ENCODE data around the gene BCKDK.
A peak's percentile ranks its signal among the peaks of the same experiment; 100 is the strongest.
"Not testable (repeated sequence)": the region's sequence is repeated elsewhere in the genome, so short reads cannot be mapped to it uniquely, and the experiment has no call there.

The BCKDK gene

DNA sequence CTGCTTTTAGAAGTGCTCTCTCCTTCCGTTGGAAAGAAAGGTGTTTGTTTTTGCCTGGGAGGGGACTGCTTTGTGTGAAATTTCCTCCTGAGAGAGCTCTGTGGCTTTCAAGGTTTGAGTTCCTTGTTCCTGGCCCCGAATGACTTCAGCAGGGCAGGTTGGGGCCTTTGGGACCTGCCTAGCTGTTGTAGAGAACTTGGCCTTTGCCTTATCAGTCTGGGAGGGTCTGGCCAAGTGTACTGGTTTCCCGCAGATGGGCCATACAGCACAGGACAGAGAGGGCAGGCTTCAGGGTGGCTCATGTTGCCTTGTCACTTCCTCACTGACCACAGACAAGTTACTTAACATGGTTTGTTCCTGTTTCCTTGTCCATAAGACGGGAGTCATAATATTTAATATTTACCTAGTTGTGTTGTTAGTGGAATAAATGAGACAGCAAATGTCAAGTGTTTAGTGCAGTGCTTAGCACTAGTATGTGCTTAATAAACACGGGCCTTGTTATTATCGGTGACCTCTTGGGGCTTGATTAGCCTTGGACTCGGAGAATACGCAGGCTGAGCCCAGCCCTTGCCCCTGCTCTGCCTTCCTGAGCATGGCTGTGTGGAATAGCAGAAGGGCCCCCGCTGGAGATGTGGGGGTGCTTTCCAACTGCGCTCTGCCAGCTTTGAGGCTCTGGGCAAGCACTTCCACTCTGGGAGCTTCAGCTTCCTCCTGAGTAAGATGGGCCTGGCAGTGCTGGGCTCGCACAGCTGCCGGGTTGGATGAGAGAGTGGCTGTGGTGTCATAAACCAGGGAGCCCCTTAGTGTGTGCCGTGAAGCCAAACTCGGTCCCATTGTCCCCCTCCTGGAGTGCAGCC, 20.8 kb downstream of the BCKDK start:
- DNase-seq: peak; percentile 83 to 92 (median 88)

DNA sequence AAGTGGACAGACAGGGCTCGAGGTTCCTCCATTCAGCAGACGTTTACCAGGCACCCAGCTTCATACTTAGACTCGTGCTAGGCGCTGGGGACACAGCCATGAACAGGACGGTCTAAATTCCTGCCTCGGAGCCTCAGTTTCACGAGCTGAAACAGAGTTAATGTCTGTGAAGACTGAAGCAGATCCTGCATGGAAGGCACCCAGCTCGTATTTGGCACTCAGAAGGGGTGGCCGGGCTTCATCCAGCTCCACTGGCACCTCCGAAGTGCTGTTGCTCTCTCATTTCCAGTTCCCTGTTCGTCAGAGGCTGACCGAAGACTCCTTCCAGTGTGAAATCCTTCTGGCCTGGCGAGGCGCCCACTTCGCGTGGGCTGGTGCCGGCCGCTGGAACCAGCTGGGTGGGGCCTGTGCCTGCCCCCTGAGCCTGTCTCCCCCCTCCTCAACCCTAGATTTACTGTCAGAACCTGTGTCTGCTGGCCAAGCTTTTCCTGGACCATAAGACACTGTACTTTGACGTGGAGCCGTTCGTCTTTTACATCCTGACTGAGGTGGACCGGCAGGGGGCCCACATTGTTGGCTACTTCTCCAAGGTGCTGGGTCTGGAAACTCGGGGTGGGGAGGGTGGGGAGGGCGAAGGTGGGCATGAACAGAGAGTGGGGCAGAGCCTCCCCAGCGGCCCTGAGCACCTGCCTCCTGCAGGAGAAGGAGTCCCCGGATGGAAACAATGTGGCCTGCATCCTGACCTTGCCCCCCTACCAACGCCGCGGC, 21.6 kb downstream of the BCKDK start:
- DNase-seq: peak; percentile 77 to 84 (median 83)

DNA sequence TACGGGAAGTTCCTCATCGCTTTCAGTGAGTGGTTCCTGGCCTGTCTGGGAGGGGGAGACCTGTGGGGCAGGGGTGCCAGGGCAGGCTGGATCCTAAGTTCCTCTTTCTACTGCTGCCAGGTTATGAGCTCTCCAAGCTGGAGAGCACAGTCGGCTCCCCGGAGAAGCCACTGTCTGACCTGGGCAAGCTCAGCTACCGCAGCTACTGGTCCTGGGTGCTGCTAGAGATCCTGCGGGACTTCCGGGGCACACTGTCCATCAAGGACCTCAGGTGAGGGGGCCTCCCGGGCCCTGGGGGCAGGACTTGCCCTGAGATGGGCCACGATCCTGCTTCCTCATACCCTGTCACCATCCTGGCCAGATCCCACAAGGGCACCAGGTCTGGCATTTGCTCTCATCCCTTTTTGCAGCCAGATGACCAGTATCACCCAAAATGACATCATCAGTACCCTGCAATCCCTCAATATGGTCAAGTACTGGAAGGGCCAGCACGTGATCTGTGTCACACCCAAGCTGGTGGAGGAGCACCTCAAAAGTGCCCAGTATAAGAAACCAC, 22.2 kb downstream of the BCKDK start:
- DNase-seq: peak; percentile 51 to 68 (median 56)

DNA sequence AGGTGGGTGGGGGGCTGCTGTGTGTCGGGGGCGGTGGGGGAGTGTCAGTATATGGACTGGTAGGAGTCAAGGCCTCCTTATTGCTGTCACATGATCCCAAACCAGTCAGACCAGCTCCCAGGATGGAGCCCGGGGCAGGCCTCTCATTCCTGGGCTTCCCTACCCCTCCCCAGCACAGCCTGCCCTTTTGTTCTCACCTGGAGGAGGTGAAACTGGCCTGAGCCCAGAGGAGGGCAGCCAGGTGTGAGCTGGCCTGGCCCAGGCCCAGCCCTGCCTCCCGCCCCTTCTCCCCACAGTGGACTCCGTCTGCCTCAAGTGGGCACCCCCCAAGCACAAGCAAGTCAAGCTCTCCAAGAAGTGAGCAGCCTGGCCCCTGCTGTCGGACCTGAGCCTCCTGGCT, 22.7 kb downstream of the BCKDK start:
- no peak for DNase-seq

DNA sequence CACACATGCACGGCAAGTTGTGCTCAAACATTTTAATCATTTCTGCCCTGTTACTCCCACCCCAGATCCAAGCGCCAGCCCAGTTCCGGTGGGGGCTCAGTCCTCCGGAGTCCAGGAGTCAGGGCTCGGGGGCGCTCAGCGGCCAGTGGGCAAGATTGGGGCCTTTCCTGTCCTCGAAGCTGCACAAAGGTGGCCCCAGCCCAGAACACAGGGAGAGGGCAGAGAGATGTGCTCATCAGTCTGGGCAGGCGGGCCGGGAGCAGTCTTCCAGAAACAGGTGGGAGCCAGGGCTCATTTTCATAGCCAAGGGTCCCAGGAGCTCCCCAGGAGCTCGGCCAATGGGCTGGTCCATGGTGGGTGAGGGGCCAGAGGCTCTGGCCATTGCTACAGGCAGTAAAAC, 23.2 kb downstream of the BCKDK start:
- DNase-seq: no peak

DNA sequence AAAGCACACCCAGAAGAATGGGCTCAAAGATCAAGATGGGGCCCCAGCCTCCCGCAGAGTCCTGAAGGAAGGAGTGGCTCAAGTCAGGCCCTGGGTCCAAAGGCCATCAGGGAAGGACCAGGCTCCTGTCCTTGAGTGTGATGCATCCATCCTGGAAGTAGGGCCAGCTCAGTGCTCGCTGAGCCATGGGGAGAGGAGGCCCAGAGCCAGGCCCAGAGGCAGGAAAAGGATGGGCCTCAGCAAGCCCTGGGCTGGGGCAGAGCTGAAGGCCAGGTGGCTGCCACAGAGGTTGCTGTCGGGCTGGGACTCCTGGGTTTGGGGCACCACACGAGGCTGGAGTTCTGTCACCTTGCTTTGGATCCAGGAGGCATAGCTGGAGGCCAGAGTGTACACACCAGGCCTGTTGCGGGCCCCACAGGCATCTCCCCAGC, 23.7 kb downstream of the BCKDK start:
- DNase-seq: no peak

DNA sequence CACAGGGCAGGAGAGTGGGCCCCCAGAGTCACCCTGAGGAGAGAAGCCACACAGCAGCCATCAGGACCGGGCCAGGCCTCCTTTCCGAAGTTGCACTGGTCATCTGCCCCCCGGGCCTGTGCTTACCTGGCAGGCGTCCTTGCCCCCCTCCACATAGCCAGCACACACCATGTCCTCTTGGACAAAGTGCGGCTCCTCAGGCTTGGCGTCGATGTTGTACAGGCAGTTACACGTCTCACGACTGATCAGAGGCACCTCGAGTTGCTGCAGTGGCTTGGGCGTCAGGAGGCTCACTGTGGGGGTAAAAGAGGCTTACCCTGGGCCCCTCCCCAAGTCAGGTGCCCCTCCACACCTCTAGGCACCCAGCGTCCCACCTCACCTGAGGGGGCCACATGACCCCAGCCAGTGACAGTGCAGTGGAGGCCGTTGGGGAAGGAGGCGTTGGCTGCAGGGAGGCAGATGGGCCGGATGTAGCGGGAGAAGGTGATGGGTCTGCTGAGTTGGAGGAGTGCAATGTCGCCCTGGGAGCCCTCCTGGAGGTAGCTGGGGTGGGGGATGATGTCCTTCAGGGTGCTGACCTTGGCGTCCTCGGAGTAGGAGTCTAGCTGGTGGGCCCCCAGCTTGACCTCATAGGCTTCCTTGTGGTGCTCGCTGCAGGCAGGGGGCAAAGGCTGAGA, 24.3 kb downstream of the BCKDK start:
- DNase-seq: no peak

DNA sequence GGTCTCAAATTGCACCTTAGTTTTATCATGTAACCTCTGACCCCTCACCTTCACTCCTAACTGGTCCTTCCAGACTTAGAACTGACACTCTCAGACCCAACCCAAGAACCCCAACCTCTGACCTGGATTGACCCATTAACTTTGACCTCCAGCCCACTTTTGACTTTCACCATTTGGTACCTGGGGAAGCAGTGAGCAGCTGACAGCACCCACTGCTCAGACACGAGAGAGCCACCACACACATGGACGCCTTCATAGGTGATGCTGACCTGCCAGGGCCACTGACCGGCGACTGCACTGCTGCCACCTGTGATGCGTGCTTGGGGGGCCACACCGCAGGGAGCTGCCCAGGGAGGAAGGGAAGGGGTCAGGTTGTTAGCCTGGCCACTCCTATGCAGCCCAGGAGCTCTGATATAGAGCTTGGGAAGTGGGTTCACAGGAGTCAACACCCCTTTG, 24.9 kb downstream of the BCKDK start:
- no peak for DNase-seq

DNA sequence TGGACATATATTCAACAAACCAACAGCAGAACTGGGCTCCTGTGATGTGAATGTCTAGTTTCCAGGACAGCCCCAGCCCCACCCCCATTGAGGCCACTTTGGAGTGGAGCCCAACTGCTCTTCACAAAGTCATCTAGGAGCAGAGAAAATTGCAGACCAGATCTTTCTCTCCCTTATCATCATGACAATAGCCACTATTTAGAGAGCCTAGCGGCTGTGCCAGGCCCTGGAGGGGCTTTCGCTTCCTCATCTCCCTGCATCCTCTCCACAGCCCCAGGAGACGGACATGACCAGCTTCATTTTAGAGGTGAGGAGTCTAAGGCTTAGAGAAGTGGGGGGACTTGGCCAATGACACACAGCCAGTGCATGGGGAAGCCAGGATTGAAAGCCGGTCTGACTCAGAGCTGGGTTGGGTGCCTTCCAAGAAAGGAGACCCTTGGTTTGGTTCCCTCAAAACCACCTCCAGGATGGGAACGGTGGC, 25.9 kb downstream of the BCKDK start:
- peak; percentile 63 to 72 (median 65) for DNase-seq

DNA sequence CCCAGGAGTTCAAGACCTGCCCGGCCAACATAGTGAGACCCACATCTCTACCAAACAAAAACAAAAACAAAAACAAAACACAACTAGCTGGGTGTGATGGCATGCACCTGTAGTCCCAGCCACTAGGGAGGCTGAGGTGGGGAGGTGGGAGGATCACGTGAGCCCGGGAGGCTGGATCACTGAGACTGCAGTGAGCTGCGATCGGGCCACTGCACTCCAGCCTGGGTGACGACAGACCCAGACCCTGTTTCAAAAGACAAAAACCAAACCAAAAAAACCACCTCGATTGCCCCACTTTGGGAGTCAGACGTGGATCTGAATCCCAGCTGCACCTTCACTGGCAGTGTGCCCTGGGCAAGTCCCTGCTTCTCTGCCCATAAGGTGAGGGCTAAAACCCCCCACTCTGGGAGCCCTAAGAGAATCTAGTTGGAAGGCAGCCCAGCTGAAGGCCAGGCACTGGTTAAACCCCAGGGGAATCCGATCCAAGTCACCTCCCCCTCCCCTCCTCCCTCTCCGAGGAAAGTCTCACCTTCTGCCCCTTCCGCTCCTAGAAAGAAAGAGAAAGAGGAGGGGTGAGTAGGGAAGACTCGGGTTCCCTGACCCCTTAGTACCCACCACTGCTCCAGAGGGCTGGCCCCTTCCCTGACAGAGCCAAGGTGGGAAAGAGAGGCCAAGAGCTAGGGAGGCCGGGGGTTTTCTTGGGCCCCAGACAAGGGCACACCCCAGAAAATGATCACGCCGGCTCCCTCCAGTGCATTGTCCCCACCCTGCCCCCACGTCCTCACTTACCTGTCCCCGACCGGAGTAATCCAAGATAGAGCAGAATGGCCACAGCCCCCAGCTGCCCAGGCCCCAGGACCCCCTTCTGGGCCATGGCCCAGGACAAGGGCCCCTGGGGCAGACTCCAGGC, 26.7 kb downstream of the BCKDK start:
- DNase-seq: peak in 1 of 3 donors; percentile 18

DNA sequence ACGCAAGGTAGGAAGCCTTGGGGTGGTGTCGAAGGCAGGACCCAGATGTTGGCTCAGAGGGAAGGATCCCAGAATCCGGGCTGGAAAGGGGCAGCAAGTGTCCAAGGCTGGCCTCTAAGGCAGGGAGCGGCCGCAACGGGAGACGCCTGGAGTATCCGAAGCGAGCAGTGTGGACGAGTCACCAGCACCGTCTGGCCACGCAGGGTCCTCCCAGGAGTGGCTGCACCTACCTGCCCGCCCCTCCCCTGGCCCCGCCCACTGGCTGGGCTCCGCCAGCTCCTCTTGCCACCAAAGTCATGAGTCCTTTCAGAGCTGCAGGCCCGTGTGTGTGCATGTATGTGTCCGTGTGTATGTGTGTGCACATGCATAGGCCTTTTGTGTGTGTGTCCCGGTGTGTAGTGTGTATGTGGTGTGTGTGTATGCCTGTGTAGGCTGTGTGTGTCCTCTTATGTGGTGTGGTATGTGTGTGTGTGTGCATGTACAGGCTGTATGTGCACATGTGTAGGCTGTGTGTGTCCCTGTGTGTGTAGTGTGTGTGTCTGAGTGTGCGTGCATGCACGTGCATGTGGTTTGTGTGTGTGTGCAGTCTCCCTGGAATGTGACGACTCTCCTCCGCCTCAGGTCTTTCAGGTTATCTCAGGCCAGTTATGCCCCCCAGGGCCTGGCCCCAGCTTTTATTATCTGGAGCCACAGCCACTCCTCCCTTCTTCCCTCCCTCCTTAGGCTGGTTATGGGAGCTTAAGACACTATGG, 27.5 kb downstream of the BCKDK start, which contains the start of gene PRSS8:
PRSS8 (minus strand) TSS at position 193 of the 752 bp plus-strand sequence. CDS start 229 bp downstream, outside the sequence.
- DNase-seq: no peak

DNA sequence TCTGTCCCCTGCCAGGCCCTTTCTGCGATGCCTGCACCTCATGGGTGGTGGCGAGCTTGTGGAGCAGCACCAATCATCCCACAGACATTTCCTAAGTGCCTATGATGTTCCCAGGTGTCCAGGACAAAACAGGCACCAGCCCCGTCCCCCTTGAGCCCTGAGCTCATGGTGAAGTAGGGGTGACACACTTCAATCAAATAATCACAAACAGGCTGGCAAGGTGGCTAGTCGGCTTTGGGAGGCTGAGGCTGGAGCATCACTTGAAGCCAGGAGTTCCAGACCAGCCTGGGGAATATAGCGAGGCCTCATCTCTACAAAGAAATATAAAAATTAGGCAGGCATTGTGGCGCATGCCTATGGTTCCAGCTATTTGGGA, 28.1 kb downstream of the BCKDK start:
- no peak for DNase-seq

DNA sequence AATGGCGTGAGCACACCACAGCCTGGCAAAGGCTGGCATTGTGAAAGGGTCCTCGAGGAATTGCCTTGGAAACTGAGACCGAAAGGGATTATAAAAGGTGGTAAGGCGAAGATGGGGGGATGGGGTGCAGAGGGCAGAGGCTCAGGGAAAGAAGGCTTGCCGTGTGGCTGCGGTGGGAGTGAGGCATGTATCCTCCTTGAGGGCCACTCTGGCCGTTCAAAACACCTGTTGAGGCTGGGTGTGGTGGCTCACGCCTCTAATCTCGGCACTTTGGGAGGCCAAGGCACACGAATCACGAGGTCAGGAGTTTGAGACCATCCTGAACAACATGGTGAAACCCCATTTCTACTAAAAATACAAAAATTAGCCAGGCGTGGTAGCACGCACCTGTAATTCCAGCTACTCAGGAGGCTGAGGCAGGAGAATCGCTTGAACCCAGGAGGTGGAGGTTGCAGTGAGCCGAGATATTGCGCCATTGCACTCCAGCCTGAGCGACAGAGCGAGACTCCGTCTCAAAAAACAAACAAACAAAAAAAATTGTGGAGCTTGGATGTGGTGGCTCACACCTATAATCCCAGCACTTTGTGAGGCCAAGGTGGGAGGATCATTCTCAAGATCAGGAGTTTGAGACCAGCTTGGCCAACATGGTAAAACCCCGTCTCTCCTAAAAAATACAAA, 28.8 kb downstream of the BCKDK start:
- DNase-seq: not testable (repeated sequence)

DNA sequence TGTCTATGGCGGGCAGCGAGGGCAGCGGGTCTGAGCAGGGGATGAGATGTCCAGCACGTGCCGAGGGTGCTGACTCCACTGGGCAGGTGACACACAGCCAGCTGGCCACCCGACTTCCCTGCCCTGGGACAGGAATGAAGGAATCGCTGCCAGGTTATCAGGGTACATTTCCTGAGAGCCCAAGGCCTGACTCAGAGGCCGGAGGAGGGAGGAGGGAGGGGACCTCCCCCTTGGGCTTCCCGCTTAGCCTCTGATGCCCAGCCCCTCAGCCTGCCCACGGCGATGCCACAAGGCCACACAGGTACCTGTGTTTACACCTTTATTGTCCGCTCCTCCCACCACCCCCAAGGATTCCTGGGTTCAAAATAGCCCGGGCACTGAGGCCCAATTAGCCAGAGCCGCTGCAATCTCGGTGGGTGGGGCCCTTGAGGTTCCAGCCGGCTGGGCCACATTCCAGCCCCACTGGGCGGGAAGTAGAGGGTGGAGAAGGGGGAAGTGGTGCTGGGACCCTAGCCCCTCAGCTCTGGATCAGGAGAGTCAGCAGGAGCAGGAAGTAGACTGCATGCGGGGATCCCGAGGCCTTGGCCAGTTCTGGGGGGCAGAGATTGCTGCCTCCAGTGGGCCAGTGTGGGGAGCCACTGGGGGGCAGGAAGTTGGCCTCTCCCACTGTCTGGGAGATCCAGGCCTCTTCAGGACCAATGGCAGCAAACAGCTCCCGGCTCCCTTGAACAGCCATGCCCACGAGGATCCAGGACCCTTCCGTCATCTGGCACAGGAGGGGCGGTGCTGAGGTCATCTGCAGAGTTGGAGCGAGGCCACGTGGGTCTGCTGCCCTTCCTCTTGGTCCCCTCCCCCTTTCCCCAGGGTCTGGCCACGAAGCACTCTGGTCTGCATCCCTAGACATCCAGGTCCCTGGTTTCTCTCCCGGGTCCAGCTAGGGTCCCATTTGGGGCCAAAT, 30.7 kb downstream of the BCKDK start:
- DNase-seq: peak; percentile 52 to 69 (median 62)

DNA sequence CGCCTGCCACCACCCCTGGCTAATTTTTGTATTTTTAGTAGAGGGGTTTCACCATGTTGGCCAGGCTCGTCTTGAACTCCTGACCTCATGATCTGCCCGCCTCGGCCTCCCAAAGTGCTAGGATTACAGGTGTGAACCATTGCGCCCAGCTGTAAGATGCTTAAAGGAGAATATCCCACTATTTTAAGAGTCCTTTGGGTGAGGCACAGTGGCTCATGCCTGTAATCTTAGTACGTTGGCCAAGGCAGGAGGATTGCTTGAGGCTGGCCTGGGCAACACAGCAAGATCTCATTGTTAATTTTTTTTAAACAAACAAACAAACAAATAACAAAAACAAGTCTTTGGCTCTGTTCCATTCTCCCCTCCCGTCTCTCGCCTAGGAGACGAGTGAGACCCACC, 32.9 kb downstream of the BCKDK start:
- DNase-seq: not testable (repeated sequence)

DNA sequence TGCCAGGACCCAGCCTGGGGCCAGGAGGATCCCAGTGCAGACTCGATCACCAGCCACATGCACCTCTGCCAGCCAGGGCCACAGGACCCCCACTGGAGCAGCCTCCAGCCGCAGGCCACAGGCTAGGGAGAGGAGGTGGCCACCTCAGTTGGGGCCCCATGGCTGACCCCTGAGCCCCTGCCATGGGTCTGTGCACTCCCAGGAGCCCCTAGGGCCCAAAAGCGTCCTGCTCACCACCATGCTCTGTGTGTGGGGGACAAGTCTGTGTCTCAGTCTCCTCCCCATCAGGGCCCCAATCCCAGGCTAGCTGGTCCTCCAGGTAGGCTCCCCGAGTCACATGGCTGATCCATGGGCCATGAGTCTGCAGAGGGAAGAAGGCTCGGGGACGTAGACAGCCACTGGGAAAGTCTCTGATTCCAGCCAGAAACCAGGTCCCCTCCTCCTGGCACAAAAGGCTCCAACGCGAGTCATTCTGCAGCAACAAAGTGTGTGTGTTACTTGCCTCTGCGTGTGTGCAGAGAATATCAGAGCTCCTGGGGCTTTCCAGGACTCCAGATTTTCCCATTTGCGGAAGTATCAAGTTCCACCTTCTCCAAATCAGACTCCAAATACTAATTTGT, 33.4 kb downstream of the BCKDK start:
- peak in 1 of 3 donors; percentile 91 for DNase-seq

DNA sequence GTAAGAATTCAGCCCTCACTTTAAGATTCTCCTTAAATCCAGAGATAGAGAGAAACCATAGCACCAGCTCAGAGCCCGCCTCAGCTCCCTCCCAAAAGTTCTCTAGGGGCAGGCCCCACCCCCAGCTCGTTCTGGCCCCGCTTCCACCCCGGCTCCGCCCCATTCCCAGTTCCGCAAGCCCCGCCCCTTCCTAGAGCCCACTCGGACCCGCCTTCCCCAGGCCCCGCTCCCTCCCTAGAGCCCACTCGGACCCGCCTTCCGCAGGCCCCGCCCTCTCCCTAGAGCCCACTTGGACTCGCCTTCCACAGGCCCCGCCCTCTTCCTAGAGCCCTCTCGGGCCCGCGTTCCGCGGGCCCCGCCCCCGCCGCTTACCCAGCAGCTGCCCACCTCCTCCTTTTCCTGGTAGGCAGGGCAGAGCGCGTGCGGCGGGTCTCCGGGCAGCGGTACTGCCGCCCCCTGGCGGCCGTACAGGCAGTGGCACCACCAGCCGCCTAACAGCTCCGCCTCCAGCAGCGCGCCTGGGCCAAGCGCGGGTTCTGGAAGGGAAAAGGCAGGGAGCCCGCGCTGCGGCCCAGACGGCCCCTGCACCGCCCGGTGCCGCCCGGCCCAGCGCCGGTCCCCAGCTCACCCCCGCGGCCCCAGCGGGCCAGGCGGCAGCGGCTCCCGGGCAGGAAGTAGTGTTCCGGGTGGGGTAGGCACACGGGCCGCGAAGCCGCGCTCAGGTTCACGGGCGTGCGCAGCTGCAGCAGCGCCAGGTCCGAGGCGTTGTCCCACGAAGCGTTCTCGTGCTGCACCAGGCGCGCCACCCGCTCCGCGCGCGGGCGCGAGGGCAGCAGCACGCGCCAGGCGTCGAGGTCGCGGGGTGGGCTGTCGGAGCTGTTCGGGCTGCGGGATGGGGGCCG, 34.2 kb downstream of the BCKDK start:
- DNase-seq: peak; percentile 98 to 99 (median 99)
